K562 (cell line): Measurements from ENCODE around the gene SMC4. TPM values are rescaled to one million over a fixed set of nuclear protein-coding genes. Genes with fewer than 3 reads are reported as not detected.
A peak's percentile ranks its signal among the peaks of the same experiment; 100 is the strongest.

Experiments used
- DDX20 ChIP-seq: fragments of 450-650 bp; IDR thresholded peaks from 2 replicates; pipeline ENCODE4 v1.6.1; 2016; ENCODE audit warnings: missing genetic modification characterization, low read depth, mild to moderate bottlenecking, missing compliant biosample characterization, moderate library complexity
- HLTF ChIP-seq: fragments of 450-650 bp; IDR thresholded peaks from 2 replicates; pipeline ENCODE4 v1.6.1; 2016
- KAT2B ChIP-seq: IDR thresholded peaks from one replicate; pipeline ENCODE4 v1.6.1; 2012; ENCODE audit warnings: low read depth, mild to moderate bottlenecking, control low read depth, inconsistent platforms, low read length, moderate library complexity
- MAFF ChIP-seq: IDR thresholded peaks from 2 replicates; pipeline ENCODE4 v1.6.1; 2012; ENCODE audit warnings: low read length, improper control_type of control experiment
- MECOM ChIP-seq: fragments of 250-450 bp; sonication (Bioruptor Pico); IDR thresholded peaks from 2 replicates; pipeline ENCODE4 v1.8.0; 2022; ENCODE audit warnings: inconsistent platforms
- MXI1 ChIP-seq: IDR thresholded peaks from 2 replicates; pipeline ENCODE4 v1.6.1; 2011; ENCODE audit warnings: low read depth, mild to moderate bottlenecking, improper control_type of control experiment, low read length
- NFATC3 ChIP-seq: fragments of 450-650 bp; IDR thresholded peaks from 2 replicates; pipeline ENCODE4 v1.6.1; 2017; ENCODE audit warnings: mild to moderate bottlenecking
- RFX7 ChIP-seq: fragments of 250-450 bp; sonication (Bioruptor Pico); IDR thresholded peaks from 2 replicates; pipeline ENCODE4 v1.5.1; 2021; ENCODE audit warnings: mild to moderate bottlenecking
- RNF2 ChIP-seq: sonication (generic); IDR thresholded peaks from 2 replicates; pipeline ENCODE4 v1.6.1; 2016
- TAF7 ChIP-seq: fragments of 450-650 bp; IDR thresholded peaks from 2 replicates; pipeline ENCODE4 v1.6.1; 2016; ENCODE audit warnings: missing genetic modification characterization, missing compliant biosample characterization
- ZFP1 ChIP-seq: fragments of 450-650 bp; formaldehyde crosslinking; IDR thresholded peaks from 2 replicates; pipeline ENCODE4 v1.4.0; 2020; ENCODE audit warnings: mild to moderate bottlenecking, mixed read lengths
- ZKSCAN1 ChIP-seq: fragments of 150-350 bp; IDR thresholded peaks from 2 replicates; pipeline ENCODE4 v1.6.1; 2016; ENCODE audit warnings: low read depth, low read length
- ZNF146 ChIP-seq: IDR thresholded peaks from one replicate; pipeline ENCODE4 v1.6.1; 2018; ENCODE audit warnings: missing compliant biosample characterization; ENCODE audit not compliant: unreplicated experiment
- ZNF24 ChIP-seq: fragments of 450-650 bp; IDR thresholded peaks from 2 replicates; pipeline ENCODE4 v1.6.1; 2016
- ZNF77 ChIP-seq: fragments of 250-450 bp; sonication (Bioruptor Pico); IDR thresholded peaks from 2 replicates; pipeline ENCODE4 v1.5.0; 2020
- ZNF778 ChIP-seq: fragments of 450-650 bp; formaldehyde crosslinking; IDR thresholded peaks from 2 replicates; pipeline ENCODE4 v1.4.0; 2020; ENCODE audit warnings: mild to moderate bottlenecking, moderate library complexity
- polyA plus RNA-seq, 8 experiments: library from polyadenylated mRNA; depleted of rRNA in 4 of 8; stranded (reverse) in 5 of 8; unstranded in 3 of 8; fragments of >200 nt; fragmentation: Nextera tagmentation in 2 of 8; fragmentation: Illumina TruSeq in 1 of 8; extraction: Ambion mirVana in 2 of 8; extraction: Trizol in 1 of 8; gene quantifications; 2 replicates each; pipeline versions ENCODE4 v1.2.1 to v1.2.3, GENCODE V29; 2011 to 2014; ENCODE audit warnings: inconsistent platforms in 1 of 8, missing spikeins in 1 of 8
- total RNA-seq, 7 experiments: library from RNA; depleted of rRNA in 6 of 7; stranded (reverse); fragments of >200 nt in 6 of 7; fragmentation: Illumina TruSeq in 2 of 7; extraction: Trizol in 2 of 7; gene quantifications; 2 replicates each; pipeline versions ENCODE4 v1.2.1 to v1.2.3, GENCODE V29; 2011 to 2021; ENCODE audit warnings: low replicate concordance in 1 of 7
- TF ChIP-seq, protein P1 (sequence below): sonication (generic); formaldehyde crosslinking; IDR thresholded peaks from 2 replicates; pipeline ENCODE4 v1.9.0; 2022; ENCODE audit warnings: mild to moderate bottlenecking, missing genetic modification reagents
- TF ChIP-seq, protein P2 (sequence below): fragments of 250-450 bp; sonication (Bioruptor Pico); IDR thresholded peaks from 2 replicates; pipeline ENCODE4 v1.8.0; 2022; ENCODE audit warnings: moderate library complexity, mild to moderate bottlenecking, inconsistent platforms
- TF ChIP-seq, protein P3 (sequence below): fragments of 250-450 bp; sonication (Bioruptor Pico); IDR thresholded peaks from 2 replicates; pipeline ENCODE4 v1.4.0; 2020; ENCODE audit warnings: borderline replicate concordance
- TF ChIP-seq, protein P4 (sequence below), 2 experiments: fragments of 250-450 bp in 1 of 2; fragments of 450-650 bp in 1 of 2; sonication (Bioruptor Pico) in 1 of 2; IDR thresholded peaks; 2 replicates each; pipeline versions ENCODE4 v1.6.1 to v1.8.0; 2016 to 2021; ENCODE audit warnings: mild to moderate bottlenecking in 2 of 2, moderate library complexity in 2 of 2, missing compliant biosample characterization in 1 of 2, missing genetic modification characterization in 1 of 2
- TF ChIP-seq, protein P5 (sequence below), 3 experiments: fragments of 200-800 bp in 1 of 3; fragments of 250-450 bp in 1 of 3; fragments of 450-650 bp in 1 of 3; sonication (Bioruptor Pico) in 1 of 3; sonication (Bioruptor generic) in 1 of 3; formaldehyde crosslinking in 1 of 3; IDR thresholded peaks; 2 replicates each; pipeline versions ENCODE4 v1.6.1 to v1.8.0; 2016 to 2022; ENCODE audit warnings: mild to moderate bottlenecking in 2 of 3, missing genetic modification characterization in 2 of 3, missing compliant biosample characterization in 1 of 3, moderate library complexity in 1 of 3

Gene SMC4
- total and polyA plus RNA-seq, 9 of the 15 experiments (the other 6 are each of a cell fraction or from before 2014, with no cell fraction given), result 87.9 to 347 (median 176) TPM

DNA sequence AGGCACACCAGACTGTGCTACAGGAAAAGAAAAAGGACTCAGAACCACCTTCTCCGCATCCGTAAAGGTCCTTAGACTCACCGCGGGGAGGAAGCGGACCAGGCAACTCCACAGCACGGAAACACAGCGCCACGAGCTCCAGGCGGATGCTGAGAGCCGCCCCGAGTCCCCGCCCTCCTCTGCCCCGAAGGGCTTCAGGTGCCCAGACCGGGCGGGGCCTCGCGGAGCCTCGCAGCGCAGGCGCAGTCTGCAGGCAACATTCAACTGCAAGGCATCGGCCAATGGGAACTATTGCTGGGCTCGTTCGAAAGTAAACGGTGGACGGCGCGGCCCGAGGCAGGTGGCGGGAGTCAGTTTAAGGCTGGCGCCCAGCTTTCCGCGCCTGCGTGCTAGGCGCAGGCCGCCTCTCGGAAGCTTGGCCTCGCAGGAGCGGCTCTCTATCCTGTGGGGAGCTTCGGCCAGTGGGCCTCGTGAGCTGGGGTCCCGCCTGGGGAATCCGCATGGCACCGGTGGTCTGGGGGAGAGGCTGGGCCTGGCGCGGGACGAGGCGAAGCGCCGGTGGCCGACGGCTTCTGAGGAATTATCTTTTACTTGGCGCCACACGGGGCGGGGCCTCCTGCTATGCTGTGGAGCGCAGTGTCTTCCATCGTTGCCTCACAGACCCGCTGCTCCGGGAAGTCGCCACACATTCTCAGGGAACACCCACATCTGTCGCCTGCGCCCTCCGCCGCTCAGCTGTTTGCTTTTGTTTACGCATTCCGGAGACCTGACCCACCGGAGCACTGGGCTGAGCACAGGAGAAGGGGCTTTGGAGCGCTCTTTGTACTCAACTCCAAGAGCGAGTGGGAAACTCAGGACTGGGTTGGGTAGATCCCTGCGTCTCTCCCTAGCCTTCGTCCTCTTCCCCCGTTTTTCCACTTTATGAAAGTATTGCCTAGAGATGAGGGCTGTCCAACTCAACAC lies 50.5 kb downstream of the SMC4 start, which contains the start of gene TRIM59 (continued):
- TF ChIP-seq, protein P1, sequence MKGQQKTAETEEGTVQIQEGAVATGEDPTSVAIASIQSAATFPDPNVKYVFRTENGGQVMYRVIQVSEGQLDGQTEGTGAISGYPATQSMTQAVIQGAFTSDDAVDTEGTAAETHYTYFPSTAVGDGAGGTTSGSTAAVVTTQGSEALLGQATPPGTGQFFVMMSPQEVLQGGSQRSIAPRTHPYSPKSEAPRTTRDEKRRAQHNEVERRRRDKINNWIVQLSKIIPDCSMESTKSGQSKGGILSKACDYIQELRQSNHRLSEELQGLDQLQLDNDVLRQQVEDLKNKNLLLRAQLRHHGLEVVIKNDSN, result peak; percentile 38; the same call in 1 of the 2 replicates
- TF ChIP-seq, protein P2, sequence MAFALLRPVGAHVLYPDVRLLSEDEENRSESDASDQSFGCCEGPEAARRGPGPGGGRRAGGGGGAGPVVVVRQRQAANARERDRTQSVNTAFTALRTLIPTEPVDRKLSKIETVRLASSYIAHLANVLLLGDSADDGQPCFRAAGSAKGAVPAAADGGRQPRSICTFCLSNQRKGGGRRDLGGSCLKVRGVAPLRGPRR (CRISPR knock-in tag), result no peak
- TF ChIP-seq ZNF77 (CRISPR knock-in tag) (no peak), HLTF (no peak), MECOM (0 out of 2 replicates have a peak, but pooled peaks have one; percentile 7), ZNF146 (CRISPR knock-in tag) (no peak), MAFF (no peak), ZKSCAN1 (no peak), RFX7 (CRISPR knock-in tag) (no peak), MXI1 (no peak; the same call in 1 of the 2 replicates), KAT2B (no peak), ZFP1 (CRISPR knock-in tag) (no peak), TAF7 (tag) (peak; percentile 39), DDX20 (tag) (no peak), NFATC3 (no peak), ZNF24 (no peak), RNF2 (peak; percentile 94), ZNF778 (CRISPR knock-in tag) (no peak)
- TF ChIP-seq, protein P3, sequence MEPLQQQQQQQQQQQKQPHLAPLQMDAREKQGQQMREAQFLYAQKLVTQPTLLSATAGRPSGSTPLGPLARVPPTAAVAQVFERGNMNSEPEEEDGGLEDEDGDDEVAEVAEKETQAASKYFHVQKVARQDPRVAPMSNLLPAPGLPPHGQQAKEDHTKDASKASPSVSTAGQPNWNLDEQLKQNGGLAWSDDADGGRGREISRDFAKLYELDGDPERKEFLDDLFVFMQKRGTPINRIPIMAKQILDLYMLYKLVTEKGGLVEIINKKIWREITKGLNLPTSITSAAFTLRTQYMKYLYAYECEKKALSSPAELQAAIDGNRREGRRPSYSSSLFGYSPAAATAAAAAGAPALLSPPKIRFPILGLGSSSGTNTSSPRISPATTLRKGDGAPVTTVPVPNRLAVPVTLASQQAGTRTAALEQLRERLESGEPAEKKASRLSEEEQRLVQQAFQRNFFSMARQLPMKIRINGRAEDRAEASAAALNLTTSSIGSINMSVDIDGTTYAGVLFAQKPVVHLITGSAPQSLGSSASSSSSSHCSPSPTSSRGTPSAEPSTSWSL (CRISPR knock-in tag), result no peak
- TF ChIP-seq, protein P4, sequence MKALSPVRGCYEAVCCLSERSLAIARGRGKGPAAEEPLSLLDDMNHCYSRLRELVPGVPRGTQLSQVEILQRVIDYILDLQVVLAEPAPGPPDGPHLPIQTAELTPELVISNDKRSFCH (CRISPR knock-in tag; IDR thresholded peaks at IDR 0.05), result no peak
- TF ChIP-seq, protein P4 (tag; IDR thresholded peaks at IDR 0.05), result peak; percentile 80
- TF ChIP-seq, protein P5, sequence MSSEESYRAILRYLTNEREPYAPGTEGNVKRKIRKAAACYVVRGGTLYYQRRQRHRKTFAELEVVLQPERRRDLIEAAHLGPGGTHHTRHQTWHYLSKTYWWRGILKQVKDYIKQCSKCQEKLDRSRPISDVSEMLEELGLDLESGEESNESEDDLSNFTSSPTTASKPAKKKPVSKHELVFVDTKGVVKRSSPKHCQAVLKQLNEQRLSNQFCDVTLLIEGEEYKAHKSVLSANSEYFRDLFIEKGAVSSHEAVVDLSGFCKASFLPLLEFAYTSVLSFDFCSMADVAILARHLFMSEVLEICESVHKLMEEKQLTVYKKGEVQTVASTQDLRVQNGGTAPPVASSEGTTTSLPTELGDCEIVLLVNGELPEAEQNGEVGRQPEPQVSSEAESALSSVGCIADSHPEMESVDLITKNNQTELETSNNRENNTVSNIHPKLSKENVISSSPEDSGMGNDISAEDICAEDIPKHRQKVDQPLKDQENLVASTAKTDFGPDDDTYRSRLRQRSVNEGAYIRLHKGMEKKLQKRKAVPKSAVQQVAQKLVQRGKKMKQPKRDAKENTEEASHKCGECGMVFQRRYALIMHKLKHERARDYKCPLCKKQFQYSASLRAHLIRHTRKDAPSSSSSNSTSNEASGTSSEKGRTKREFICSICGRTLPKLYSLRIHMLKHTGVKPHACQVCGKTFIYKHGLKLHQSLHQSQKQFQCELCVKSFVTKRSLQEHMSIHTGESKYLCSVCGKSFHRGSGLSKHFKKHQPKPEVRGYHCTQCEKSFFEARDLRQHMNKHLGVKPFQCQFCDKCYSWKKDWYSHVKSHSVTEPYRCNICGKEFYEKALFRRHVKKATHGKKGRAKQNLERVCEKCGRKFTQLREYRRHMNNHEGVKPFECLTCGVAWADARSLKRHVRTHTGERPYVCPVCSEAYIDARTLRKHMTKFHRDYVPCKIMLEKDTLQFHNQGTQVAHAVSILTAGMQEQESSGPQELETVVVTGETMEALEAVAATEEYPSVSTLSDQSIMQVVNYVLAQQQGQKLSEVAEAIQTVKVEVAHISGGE (CRISPR knock-in tag; IDR thresholded peaks at IDR 0.05), result peak in 2 of 3 experiments; percentile 5 to 88; a peak in 2 of 6 replicates
